GM19240 (cell line): ENCODE data around the gene GABARAP.

Experiments
- DNase-seq: peaks from one replicate; pipeline ENCODE4 v3.0.0; 2011; ENCODE audit warnings: low spot score; ENCODE audit not compliant: insufficient read length

Gene GABARAP

GRCh38 chr17:7241783-7242716 lies at the start of gene GABARAP:
GABARAP (minus strand) TSS chr17:7242449; CDS start chr17:7242330, 119 bp downstream.
- no peak for DNase-seq

- no peak for DNase-seq
These were observed 48.4 kb upstream of the GABARAP start for GRCh38 chr17:7290685-7291084.

- DNase-seq = no peak
These were observed 47.9 kb upstream of the GABARAP start for GRCh38 chr17:7290166-7290565.

GRCh38 chr17:7289256-7290032 lies 47.2 kb upstream of the GABARAP start:
- DNase-seq = no peak

GRCh38 chr17:7285679-7286078 lies 43.4 kb upstream of the GABARAP start:
- no peak for DNase-seq

- DNase-seq = no peak
These were observed 42.7 kb upstream of the GABARAP start for GRCh38 chr17:7284911-7285310.

GRCh38 chr17:7283471-7284216 lies 41.4 kb upstream of the GABARAP start:
- no peak for DNase-seq

- DNase-seq = no peak
These were observed 40.6 kb upstream of the GABARAP start for GRCh38 chr17:7282752-7283321.

GRCh38 chr17:7281953-7282751 lies 39.9 kb upstream of the GABARAP start:
- no peak for DNase-seq

GRCh38 chr17:7281074-7281952 lies 39.1 kb upstream of the GABARAP start, which contains the start of gene SLC2A4:
SLC2A4 (plus strand) TSS chr17:7281718; CDS start chr17:7281935, 217 bp downstream.
- peak; percentile 97 for DNase-seq

GRCh38 chr17:7280519-7281073 lies 38.3 kb upstream of the GABARAP start:
- DNase-seq = peak; percentile 90

GRCh38 chr17:7279448-7279847 lies 37.2 kb upstream of the GABARAP start:
- DNase-seq = no peak

GRCh38 chr17:7266784-7267183 lies 24.5 kb upstream of the GABARAP start:
- no peak for DNase-seq

GRCh38 chr17:7263801-7264078 lies 21.5 kb upstream of the GABARAP start:
- no peak for DNase-seq

GRCh38 chr17:7262935-7263800 lies 20.9 kb upstream of the GABARAP start:
- DNase-seq = no peak

- DNase-seq = no peak
These were observed 20.1 kb upstream of the GABARAP start, which contains the start of gene CLDN7 for GRCh38 chr17:7262192-7262934. CLDN7 (minus strand) TSS chr17:7262478; CDS start chr17:7262043, 435 bp downstream.

- no peak for DNase-seq
These were observed 19.3 kb upstream of the GABARAP start for GRCh38 chr17:7261379-7262191.
